CD4-positive, alpha-beta T cell treated with Interleukin-4 for 1 hour (primary cell): ENCODE data around the gene DRAM1.
A peak's percentile ranks its signal among the peaks of the same experiment; 100 is the strongest.

ENCODE experiments used
- DNase-seq, 2 donors: peaks; one replicate each; pipeline ENCODE4 v3.0.0-alpha.2; 2020 to 2022

DRAM1 gene

DNA sequence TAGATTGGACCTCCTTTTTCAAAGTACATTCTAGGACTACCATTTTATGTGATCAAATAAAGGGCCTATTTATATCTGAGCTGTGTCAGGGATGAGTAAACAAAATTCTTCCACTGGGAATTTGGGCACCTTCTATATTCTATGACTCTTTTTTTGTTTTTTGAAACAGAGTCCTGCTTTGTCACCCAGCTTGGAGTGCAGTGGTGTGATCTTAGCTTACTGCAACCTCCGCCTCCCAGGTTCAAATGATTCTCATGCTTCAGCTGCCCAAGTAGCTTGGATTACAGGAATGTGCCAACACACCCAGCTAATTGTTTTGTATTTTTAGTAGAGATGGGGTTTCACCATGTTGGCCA lies 64.8 kb downstream of the DRAM1 start:
- DNase-seq, result no peak

DNA sequence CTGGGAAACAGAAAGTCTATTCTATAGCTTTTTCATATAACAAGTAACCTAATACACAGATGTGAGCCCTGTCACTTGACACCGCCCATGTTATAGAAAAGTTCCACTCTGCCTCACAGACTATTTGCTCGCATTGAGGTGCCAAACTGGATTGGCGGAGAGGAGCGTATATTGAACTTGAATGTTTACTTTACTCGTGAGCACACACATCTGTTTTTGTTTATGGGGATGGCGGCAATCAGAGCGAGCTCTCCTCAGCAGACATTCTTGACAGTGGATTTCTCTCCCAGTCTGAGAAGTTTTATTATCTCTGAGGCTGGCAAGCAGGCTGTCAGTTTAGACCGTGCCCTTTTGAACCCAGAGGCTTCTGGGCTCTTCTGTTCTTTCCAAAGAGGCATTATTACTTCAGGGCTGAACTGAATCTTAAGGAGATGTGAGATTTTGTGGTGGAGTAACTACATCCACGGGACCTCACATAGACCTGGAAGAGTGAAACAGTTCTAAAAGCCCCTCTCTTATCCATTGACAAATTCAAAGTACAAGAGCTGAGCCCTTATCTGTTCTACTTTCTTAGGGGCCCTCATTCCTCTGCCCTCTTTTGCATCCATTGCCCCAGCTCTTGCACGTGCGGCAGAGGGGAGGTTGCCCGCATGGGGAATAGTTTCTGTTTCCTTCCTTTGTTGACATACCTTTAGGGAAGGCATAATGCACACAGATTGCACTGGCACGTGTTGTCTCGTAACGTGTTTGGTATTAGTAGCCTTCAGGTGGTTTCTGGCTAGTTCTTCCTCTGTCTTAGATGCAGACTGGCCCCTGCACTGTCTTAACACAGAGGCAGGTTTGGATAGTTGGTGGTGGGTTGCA lies 68.2 kb downstream of the DRAM1 start:
- no peak for DNase-seq

GRCh38 chr12:101946233-101946611 lies 68.8 kb downstream of the DRAM1 start:
- no peak for DNase-seq

DNA sequence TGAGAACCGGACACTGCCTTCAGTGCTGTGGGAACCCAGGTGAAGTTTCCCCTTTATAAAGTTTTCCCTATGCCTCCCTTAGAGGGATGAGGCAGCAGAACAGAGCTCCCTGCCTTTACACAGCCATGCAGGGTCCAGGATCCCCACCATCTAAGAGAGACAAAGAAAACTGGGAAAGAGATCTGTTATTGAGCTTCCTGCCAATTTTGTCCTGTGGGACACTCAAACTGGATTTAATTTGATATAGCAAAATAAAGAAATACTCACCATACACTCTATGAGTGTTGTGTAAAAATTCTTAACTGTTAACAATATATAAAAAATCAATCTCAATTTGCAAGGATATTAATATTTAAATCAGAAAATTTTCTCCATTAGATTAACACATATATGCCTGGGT lies 69.9 kb downstream of the DRAM1 start:
- DNase-seq, result no peak

- DNase-seq, result no peak
Observed at GRCh38 chr12:101948365-101948764, 71.0 kb downstream of the DRAM1 start.

DNA sequence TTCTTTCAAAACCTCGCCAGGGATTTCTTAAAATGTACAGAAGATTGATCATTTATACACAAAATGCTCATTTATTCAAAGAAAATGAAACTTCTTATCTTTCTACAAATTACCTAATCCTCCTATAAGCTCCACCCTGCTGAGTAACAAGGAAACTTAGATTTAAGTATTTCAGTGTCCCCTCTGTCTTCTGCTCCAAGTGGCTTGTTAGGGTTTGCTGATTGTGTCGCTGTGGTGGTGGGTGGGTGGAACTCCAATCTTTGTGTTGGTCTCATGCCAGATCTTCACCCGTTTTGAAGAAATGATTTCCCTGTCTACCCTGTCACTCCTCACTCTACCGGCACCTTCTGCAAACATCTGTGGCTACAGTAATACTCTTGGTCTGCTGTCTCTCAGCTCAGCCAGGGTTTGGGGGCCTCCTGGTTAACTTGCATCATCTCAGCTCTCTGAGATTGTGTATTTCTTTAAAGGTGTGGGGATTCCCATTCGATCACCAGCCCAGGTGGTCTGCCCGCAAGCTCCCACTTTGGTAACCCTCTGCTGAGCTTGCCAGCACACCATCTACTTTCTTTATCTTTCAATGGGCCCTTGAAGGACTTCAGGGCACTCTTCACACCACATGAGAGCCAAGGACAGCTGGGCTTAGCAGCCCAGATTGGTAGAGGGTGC lies 73.8 kb downstream of the DRAM1 start:
- no peak for DNase-seq

DNA sequence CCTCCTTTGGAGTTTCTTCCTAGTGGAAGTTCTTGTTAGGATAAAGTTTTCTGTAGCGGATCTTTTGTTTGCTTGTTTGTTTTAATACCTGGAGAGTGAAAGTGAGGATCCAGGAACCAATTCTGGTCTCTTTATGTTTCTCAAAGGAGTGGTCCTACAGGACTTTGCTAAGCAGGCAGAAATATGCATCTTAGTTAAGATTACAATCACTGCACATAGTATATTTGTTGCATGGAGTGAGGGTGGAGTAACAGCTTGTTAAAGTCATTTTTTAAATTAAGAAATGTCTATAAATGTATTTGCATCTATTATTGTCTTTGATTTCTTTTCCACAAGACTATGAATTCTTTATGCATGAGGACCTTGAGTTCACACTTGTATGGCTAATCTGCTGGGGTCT lies 76.7 kb downstream of the DRAM1 start:
- DNase-seq, result no peak

DNA sequence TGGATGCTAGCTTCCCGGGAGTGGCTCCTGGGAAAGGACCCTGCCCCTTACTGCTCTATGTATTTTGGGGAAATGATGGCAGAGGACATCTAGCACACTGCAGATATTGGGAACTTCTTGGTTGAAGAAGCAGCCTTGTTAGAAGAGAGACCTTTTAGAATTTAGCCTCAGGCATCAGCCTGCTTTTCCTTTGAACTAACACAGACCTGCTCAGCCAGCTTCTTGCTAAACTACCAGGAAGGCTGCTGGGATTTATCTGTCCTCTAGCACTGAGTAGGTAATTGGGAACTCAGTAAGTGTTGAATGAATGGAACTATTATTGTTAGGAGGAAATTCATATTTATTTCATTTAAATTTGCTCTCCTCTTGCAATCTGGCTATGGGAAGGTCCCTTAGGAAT lies 77.3 kb downstream of the DRAM1 start:
- DNase-seq, result no peak

DNA sequence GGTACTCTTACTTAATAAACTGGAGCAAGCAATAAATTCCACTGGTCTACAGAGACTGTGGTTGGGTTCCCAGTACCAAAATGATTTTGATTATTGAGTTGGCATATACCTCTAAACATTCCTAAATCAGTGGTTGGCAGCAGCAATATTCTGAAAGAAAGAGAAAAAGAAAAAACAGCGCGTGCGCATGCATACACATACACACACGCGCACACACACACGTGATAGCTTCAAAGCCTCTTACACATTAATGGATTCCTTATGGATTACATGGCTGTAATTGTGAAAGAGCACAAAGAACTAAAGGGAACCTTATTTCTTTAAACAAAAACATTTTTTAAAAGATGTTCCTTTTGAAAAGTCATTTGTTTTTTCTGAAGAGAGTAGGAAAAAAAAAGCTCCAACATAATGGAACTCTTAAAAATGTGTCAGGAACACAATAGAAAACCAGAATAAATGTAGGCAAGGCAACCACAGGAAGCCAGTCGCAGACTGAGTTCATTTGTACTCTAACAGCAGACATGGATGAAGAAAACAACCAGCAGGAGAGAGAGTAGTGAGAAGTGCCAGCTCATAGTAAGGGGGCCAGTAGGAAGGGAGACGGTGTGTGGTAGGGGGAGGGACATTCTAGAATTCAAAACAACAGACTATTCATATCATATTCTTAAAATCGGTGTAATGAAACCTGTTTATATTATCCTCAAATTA lies 80.0 kb downstream of the DRAM1 start:
- no peak for DNase-seq

DNA sequence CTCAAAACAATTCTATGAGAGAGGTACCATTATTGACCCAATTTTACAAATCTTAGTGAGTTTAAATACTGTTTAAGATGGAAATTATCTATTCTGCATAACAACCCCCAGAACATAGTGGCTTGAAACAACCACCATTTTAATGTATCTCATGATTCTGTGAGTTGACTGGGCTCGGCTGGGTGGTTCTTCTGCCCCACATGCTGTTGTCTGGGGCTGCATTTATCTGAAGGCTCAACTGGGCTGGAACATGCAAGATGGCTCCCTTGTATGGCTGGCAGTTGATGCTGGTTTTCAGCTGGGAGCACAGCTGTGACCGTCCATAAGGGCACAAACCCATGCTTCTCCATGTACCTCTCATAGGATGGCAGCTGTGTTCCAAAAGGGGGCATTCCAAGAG lies 82.2 kb downstream of the DRAM1 start:
- DNase-seq, result no peak

- DNase-seq, result no peak
Observed at GRCh38 chr12:101962486-101962885, 85.1 kb downstream of the DRAM1 start.

- DNase-seq, result no peak
Observed at GRCh38 chr12:101963697-101964096, 86.3 kb downstream of the DRAM1 start.

DNA sequence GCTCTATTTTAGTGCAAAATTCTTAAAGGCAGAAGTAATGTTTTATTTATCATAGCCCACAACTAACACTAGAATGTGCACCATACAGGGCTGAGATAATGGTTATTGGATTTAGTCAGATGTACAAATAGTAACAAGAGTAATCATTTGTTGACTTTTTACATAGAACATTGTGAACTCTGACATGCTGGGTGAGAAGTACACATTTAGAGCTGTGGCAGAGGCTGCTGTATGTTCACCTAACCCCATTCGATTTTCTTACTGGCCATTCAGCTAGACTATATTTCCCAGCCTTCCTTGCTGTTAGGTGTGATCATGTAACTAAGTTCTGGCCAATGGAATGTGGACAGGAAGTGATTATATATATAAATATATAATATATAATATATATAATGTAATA lies 89.1 kb downstream of the DRAM1 start:
- DNase-seq, result no peak

DNA sequence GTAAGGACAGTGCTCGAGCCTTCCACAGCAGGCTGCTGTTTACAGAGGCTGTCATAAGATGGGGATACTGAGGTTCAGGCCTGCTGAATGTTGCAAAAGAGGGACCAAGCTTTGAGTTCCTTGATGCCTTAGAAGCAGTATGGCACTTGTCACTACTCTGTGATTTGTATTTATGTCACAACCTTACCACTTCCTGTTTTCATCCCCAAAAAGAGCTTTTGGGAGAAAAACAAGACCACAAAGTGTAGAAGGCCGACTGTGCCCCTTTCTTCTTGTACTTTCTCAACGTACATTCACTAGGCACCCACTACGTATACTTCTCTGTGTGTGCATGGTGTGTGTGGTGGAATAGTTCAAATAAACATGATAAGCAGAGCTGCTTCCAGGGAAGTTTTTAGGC lies 90.1 kb downstream of the DRAM1 start:
- DNase-seq, result peak in 1 of 2 donors; percentile 5

DNA sequence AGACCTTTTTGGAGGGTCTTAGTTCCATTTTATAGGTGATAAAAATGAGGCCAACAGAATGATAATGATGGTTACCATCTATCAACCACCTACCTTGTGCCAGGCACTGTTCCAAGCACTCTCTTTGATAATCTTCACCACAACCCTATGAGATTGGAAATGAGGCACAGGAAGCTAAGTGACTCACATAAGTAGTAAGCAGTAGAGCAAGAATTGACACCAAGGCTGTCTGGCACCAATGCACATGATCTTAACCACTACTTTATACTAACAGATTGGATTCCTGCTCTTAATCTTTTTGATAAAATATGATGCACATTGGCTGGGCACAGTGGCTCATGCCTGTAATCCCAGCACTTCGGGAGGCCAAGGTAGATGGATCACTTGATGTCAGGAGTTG lies 91.4 kb downstream of the DRAM1 start:
- DNase-seq, result no peak
